Keratinocyte (primary cell): ENCODE results near the gene SLC25A47. TPM values are rescaled to one million over a fixed set of nuclear protein-coding genes. Genes with fewer than 3 reads are reported as not detected.

Experiments used
- DNase-seq: peaks from one replicate; pipeline ENCODE4 v3.0.0-alpha.2; 2011; ENCODE audit warnings: low read depth, missing footprints, low spot score
- FAIRE-seq: peaks from 2 replicates; lab custom pipeline; 2011; peaks lifted over from hg19 to GRCh38; lab: Jason Lieb, UNC
- H2AFZ ChIP-seq: 2 replicates; pipeline ENCODE4 v1.6.0; 2012; ENCODE audit warnings: low read length, control low read depth, inconsistent platforms; ENCODE audit not compliant: control insufficient read depth
- H3K27ac ChIP-seq: 2 replicates; pipeline ENCODE4 v1.5.1; 2011; ENCODE audit warnings: low read length; ENCODE audit not compliant: control insufficient read depth, insufficient read depth
- H3K27me3 ChIP-seq: 3 replicates; pipeline ENCODE4 v1.6.0; 2011; ENCODE audit warnings: low read length; ENCODE audit not compliant: control insufficient read depth, insufficient read depth; ENCODE audit errors: extremely low read depth
- H3K36me3 ChIP-seq, 2 experiments: 2 replicates in 1 of 2; 3 replicates in 1 of 2; pipeline ENCODE4 v1.5.1; 2011; ENCODE audit warnings: low read length in 2 of 2, mild to moderate bottlenecking in 1 of 2; ENCODE audit not compliant: control insufficient read depth in 2 of 2, insufficient read depth in 2 of 2; ENCODE audit errors: extremely low read depth in 1 of 2
- H3K4me1 ChIP-seq: 3 replicates; pipeline ENCODE4 v1.5.1; 2011; ENCODE audit warnings: low read length; ENCODE audit not compliant: control insufficient read depth, insufficient read depth; ENCODE audit errors: extremely low read depth
- H3K4me2 ChIP-seq: 3 replicates; pipeline ENCODE4 v1.6.0; 2011; ENCODE audit warnings: low read depth, low read length; ENCODE audit not compliant: control insufficient read depth, insufficient read depth; ENCODE audit errors: extremely low read depth
- H3K4me3 ChIP-seq, 3 experiments: fragments of 200-600 bp in 1 of 3; sonication (generic) in 1 of 3; 2 replicates in 2 of 3; 3 replicates in 1 of 3; pipeline ENCODE4 v1.5.1; 2011 to 2016; ENCODE audit warnings: low read length in 3 of 3, mild to moderate bottlenecking in 3 of 3, control low read depth in 2 of 3, inconsistent platforms in 1 of 3, low read depth in 1 of 3, mixed read lengths in 1 of 3, mixed run types in 1 of 3, moderate library complexity in 1 of 3; ENCODE audit not compliant: control insufficient read depth in 2 of 3, insufficient read depth in 2 of 3; ENCODE audit errors: extremely low read depth in 1 of 3
- H3K79me2 ChIP-seq: 2 replicates; pipeline ENCODE4 v1.6.0; 2012; ENCODE audit warnings: low read length; ENCODE audit not compliant: control insufficient read depth, insufficient read depth
- H3K9ac ChIP-seq: 3 replicates; pipeline ENCODE4 v1.6.0; 2011; ENCODE audit warnings: low read length; ENCODE audit not compliant: control insufficient read depth, insufficient read depth; ENCODE audit errors: extremely low read depth
- H3K9me1 ChIP-seq: 3 replicates; pipeline ENCODE4 v1.6.0; 2011; ENCODE audit warnings: low read length; ENCODE audit not compliant: control insufficient read depth, insufficient read depth; ENCODE audit errors: extremely low read depth
- H3K9me3 ChIP-seq: 2 replicates; pipeline ENCODE4 v1.5.1; 2012; ENCODE audit warnings: low read depth, low read length; ENCODE audit not compliant: control insufficient read depth
- H4K20me1 ChIP-seq: 3 replicates; pipeline ENCODE4 v1.6.0; 2011; ENCODE audit warnings: low read length; ENCODE audit not compliant: control insufficient read depth, insufficient read depth; ENCODE audit errors: extremely low read depth
- CTCF ChIP-seq, 3 experiments: IDR thresholded peaks in 1 of 3; conservative IDR thresholded peaks in 1 of 3; optimal IDR thresholded peaks in 1 of 3; 2 replicates in 2 of 3; 3 replicates in 1 of 3; pipeline versions ENCODE3 to v1.5.1; 2011; ENCODE audit warnings: low read length in 3 of 3, mild to moderate bottlenecking in 3 of 3, moderate library complexity in 2 of 3, control low read depth in 1 of 3, inconsistent platforms in 1 of 3; ENCODE audit not compliant: insufficient read depth in 2 of 3; ENCODE audit errors: extremely low read depth in 1 of 3
- EZH2 ChIP-seq: IDR thresholded peaks from one replicate; pipeline ENCODE4 v1.6.1; 2012; ENCODE audit warnings: inconsistent platforms, mild to moderate bottlenecking, low read length, moderate library complexity
- dilution Hi-C: fragments of 300-500 bp; cut with MboI; formaldehyde crosslinking; loops from one replicate; pipeline ENCODE4 v1.7.0; 2020; ENCODE audit warnings: low sequenced_read_pairs; ENCODE audit not compliant: extremely low pct_ligation_motif_present
- polyA plus RNA-seq, 5 experiments: library from polyadenylated mRNA; depleted of rRNA in 3 of 5; stranded (reverse) in 3 of 5; stranded (forward) in 1 of 5; unstranded in 1 of 5; fragments of >200 nt; gene quantifications; 1 replicate in 1 of 5; 2 replicates in 3 of 5; 3 replicates in 1 of 5; pipeline versions ENCODE4 v1.2.1 to v1.2.3, GENCODE V29; 2011 to 2012; ENCODE audit warnings: missing spikeins in 2 of 5, low read depth in 1 of 5, low replicate concordance in 1 of 5

SLC25A47 gene
- polyA plus RNA-seq, 1 donor (not counting 4 experiments of a cell fraction or from before 2014, with no cell fraction given), result not detected

- Histone ChIP-seq H3K9me1 (no peaks in the 10 kb centered on the region), H3K27me3 (no peaks in the 10 kb centered on the region), H3K4me2 (peak overlapping the region; percentile 93), H3K4me3 (peak overlapping the region in 1 of 3 experiments; percentile 96), H4K20me1 (no peaks in the 10 kb centered on the region), H3K4me1 (peaks cover 25% of the 10 kb centered on the region), H3K9ac (peak overlapping the region; percentile 26), H3K79me2 (peaks cover 9% of the 10 kb centered on the region), H3K36me3 (peaks cover 0 to 14% of the 10 kb centered on the region in 2 experiments), H3K27ac (no peak overlapping the region), H2AFZ (no peak overlapping the region), H3K9me3 (no peaks in the 10 kb centered on the region)
- dilution Hi-C loops, result no loop called here
- TF ChIP-seq EZH2 (no peak), CTCF (optimal IDR thresholded peaks at IDR 0.05 in 1 of 3, IDR thresholded peaks at IDR 0.05 in 1 of 3, conservative IDR thresholded peaks at IDR 0.05 in 1 of 3; ENCODE audit: extremely low read depth in 1 of 3, insufficient read depth in 2 of 3, low read length in 3 of 3) (no peak)
- DNase-seq (no peak), FAIRE-seq (no peak)
Measured at GRCh38 chr14:100374270-100374669, 51.1 kb downstream of the SLC25A47 start.

GRCh38 chr14:100374876-100375265, 51.7 kb downstream of the SLC25A47 start:
- dilution Hi-C loops, result no loop called here
- no peaks in the 10 kb centered on the region for H3K9me1 ChIP-seq
- peak overlapping the region; percentile 63 to 96 (median 84) for H3K4me3 ChIP-seq
- no peaks in the 10 kb centered on the region for H3K9me3 ChIP-seq
- peak overlapping the region; percentile 98 for H3K27ac ChIP-seq
- FAIRE-seq (no peak), DNase-seq (no peak)
- H2AFZ ChIP-seq, result no peak overlapping the region
- H3K27me3 ChIP-seq, result no peaks in the 10 kb centered on the region
- H3K79me2 ChIP-seq, result peaks cover 9% of the 10 kb centered on the region
- H3K9ac ChIP-seq, result peak overlapping the region; percentile 99
- H4K20me1 ChIP-seq, result no peaks in the 10 kb centered on the region
- H3K4me1 ChIP-seq, result peaks cover 24% of the 10 kb centered on the region
- peaks cover 0 to 14% of the 10 kb centered on the region in 2 experiments for H3K36me3 ChIP-seq
- H3K4me2 ChIP-seq, result peak overlapping the region; percentile 93
- TF ChIP-seq CTCF (optimal IDR thresholded peaks at IDR 0.05 in 1 of 3, IDR thresholded peaks at IDR 0.05 in 1 of 3, conservative IDR thresholded peaks at IDR 0.05 in 1 of 3; ENCODE audit: extremely low read depth in 1 of 3, insufficient read depth in 2 of 3, low read length in 3 of 3) (no peak), EZH2 (no peak)
